Forelimb muscle (tissue), 1 donor: Measurements from ENCODE around the gene FAM107B. TPM values are rescaled to one million over a fixed set of nuclear protein-coding genes. Genes with fewer than 3 reads are reported as not detected.

Experiments used
- DNase-seq: peaks from one replicate; pipeline ENCODE4 v3.0.0-alpha.2; 2013; ENCODE audit warnings: low read depth
- polyA plus RNA-seq: library from polyadenylated mRNA; unstranded; fragments of 120-200 nt; gene quantifications from one replicate; pipeline ENCODE4 v1.2.1, GENCODE V29; 2013; ENCODE audit not compliant: insufficient read length

Gene FAM107B
- polyA plus RNA-seq, 1 donor = 17.7 TPM

- no peak for DNase-seq
Observed at GRCh38 chr10:14625192-14625631, 149.5 kb downstream of the FAM107B start.

GRCh38 chr10:14624600-14624999 lies 150.1 kb downstream of the FAM107B start:
- DNase-seq = no peak

GRCh38 chr10:14623931-14624330 lies 150.8 kb downstream of the FAM107B start:
- no peak for DNase-seq

- no peak for DNase-seq
Observed at GRCh38 chr10:14621037-14621436, 153.7 kb downstream of the FAM107B start.

- DNase-seq = no peak
Observed at GRCh38 chr10:14618674-14619073, 156.0 kb downstream of the FAM107B start.

- no peak for DNase-seq
Observed at GRCh38 chr10:14617852-14618251, 156.8 kb downstream of the FAM107B start.

GRCh38 chr10:14616955-14617730 lies 157.6 kb downstream of the FAM107B start:
- DNase-seq = no peak

GRCh38 chr10:14616465-14616864 lies 158.2 kb downstream of the FAM107B start:
- DNase-seq = no peak

- DNase-seq = no peak
Observed at GRCh38 chr10:14613588-14613920, 161.1 kb downstream of the FAM107B start.

GRCh38 chr10:14612873-14613587 lies 161.7 kb downstream of the FAM107B start:
- no peak for DNase-seq

- no peak for DNase-seq
Observed at GRCh38 chr10:14611968-14612693, 162.6 kb downstream of the FAM107B start.

- no peak for DNase-seq
Observed at GRCh38 chr10:14609178-14609577, 165.5 kb downstream of the FAM107B start.

- no peak for DNase-seq
Observed at GRCh38 chr10:14608381-14609001, 166.2 kb downstream of the FAM107B start.

GRCh38 chr10:14606633-14607032 lies 168.1 kb downstream of the FAM107B start:
- no peak for DNase-seq

- DNase-seq = no peak
Observed at GRCh38 chr10:14605231-14605925, 169.3 kb downstream of the FAM107B start.

GRCh38 chr10:14604181-14605142 lies 170.2 kb downstream of the FAM107B start:
- DNase-seq = peak; percentile 29

GRCh38 chr10:14603534-14604102 lies 171.1 kb downstream of the FAM107B start:
- DNase-seq = no peak

- DNase-seq = no peak
Observed at GRCh38 chr10:14602807-14603533, 171.7 kb downstream of the FAM107B start.
